Small intestine (tissue), 7 donors: ENCODE results near the gene SLC15A1. TPM values are rescaled to one million over a fixed set of nuclear protein-coding genes. Genes with fewer than 3 reads are reported as not detected.
"Not testable (repeated sequence)": the region's sequence is repeated elsewhere in the genome, so short reads cannot be mapped to it uniquely, and the experiment has no call there.

Source experiments
- DNase-seq, 2 donors: peaks; one replicate each; pipeline versions ENCODE4 v3.0.0 to v3.0.0-alpha.2; 2013
- FAIRE-seq: peaks from 2 replicates; lab custom pipeline; 2012; peaks lifted over from hg19 to GRCh38; lab: Jason Lieb, UNC
- H3K27ac ChIP-seq, 3 donors: one replicate each; pipeline ENCODE4 v1.5.1; 2013; ENCODE audit warnings: low read length in 2 of 3, mild to moderate bottlenecking in 2 of 3, control low read depth in 1 of 3, inconsistent platforms in 1 of 3, low read depth in 1 of 3, moderate library complexity in 1 of 3
- H3K27me3 ChIP-seq, 3 donors: one replicate each; pipeline ENCODE4 v1.6.1; 2013; ENCODE audit warnings: low read length in 3 of 3, inconsistent platforms in 1 of 3; ENCODE audit not compliant: control insufficient read depth in 3 of 3, insufficient read depth in 3 of 3
- H3K36me3 ChIP-seq, 3 donors: one replicate each; pipeline ENCODE4 v1.6.1; 2013; ENCODE audit warnings: low read length in 3 of 3, inconsistent platforms in 1 of 3, low read depth in 1 of 3, mild to moderate bottlenecking in 1 of 3, moderate library complexity in 1 of 3; ENCODE audit not compliant: control insufficient read depth in 3 of 3, insufficient read depth in 2 of 3
- H3K4me1 ChIP-seq, 3 donors: one replicate each; pipeline ENCODE4 v1.6.1; 2013; ENCODE audit warnings: low read length in 2 of 3, inconsistent platforms in 1 of 3, low read depth in 1 of 3, mild to moderate bottlenecking in 1 of 3, moderate library complexity in 1 of 3; ENCODE audit not compliant: control insufficient read depth in 3 of 3, insufficient read depth in 2 of 3
- H3K4me3 ChIP-seq, 3 donors: one replicate each; pipeline ENCODE4 v1.5.1; 2013; ENCODE audit warnings: low read length in 3 of 3, control low read depth in 1 of 3, inconsistent platforms in 1 of 3, low read depth in 1 of 3, mild to moderate bottlenecking in 1 of 3, moderate library complexity in 1 of 3
- H3K9me3 ChIP-seq, 2 donors: one replicate each; pipeline ENCODE4 v1.6.1; 2013; ENCODE audit warnings: low read depth in 1 of 2, low read length in 1 of 2; ENCODE audit not compliant: control insufficient read depth in 2 of 2, insufficient read depth in 1 of 2
- WGBS, 3 donors: extraction: QIAGEN DNeasy Blood & Tissue Kit; methylation state at CpG; one replicate each; pipeline ENCODE4 v1.1.7; 2013; 5-methylcytosine and 5-hydroxymethylcytosine counted together
- polyA plus RNA-seq, 4 donors: library from polyadenylated mRNA; stranded (reverse) in 3 of 4; unstranded in 1 of 4; fragments of 200-250 nt in 3 of 4; fragments of 120-200 nt in 1 of 4; gene quantifications; one replicate each; pipeline versions ENCODE4 v1.2.1 to v1.2.3, GENCODE V29; 2013
- donor health status: healthy with polysubstance abuse.
- donor health status: control.
- donor health status: control.
- donor health status: Bipolar disorder and iron deficiency.
- donor health status: healthy.

The SLC15A1 gene
- polyA plus RNA-seq, 4 donors: 36.9 to 422 (median 281) TPM

DNA sequence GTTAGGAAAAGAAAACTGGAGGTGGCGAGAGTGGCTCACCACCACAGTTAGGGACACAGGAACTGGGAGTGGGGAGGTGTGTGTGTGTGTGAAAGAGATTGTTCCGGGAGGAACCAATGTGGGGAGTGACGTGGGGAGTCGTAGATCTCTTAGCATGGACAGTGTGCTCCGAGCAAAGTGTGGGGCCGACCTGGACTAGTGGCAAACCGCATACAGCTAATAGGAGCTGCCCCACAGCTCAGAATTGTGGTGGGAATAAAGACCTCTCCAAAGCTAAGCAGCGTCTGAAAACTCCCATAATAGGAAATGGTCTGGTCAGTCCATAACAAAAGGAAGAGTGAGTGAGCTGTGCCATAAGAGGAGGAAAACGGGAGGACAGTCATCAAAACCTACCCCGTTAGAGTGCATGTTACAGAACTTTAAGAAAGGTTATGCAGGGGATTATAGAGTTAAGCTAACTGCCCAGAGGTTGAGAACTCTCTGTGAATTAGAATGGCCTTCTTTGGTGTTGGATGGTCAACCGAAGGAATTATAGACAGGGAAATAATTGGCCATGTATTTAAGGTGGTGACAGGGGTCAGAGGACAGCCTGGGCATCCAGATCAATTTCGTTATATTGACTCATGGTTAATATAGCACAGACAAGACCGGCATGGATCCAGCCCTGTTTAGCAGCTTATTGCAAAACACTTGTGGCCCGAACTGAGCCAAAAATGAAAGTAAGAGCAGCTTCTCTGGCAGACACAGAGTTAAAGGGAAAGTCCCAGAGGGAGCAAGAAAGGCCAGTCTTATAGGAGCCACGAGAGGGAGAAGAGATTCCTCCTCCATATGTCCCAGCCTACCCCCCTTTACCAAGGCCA, 8.9 kb upstream of the SLC15A1 start:
- Histone ChIP-seq H3K9me3 (no peaks in the 10 kb centered on the region), H3K4me3 (peak overlapping the region in 1 of 3 donors; percentile 11), H3K27me3 (no peaks in the 10 kb centered on the region), H3K27ac (peak overlapping the region in 2 of 3 donors; percentile 22 to 74), H3K36me3 (no peaks in the 10 kb centered on the region), H3K4me1 (peaks cover 0 to 40% (median 0%) of the 10 kb centered on the region in 3 donors)
- FAIRE-seq (no peak), DNase-seq (peak; percentile 85)
- WGBS, 3 donors: 56 to 60% (median 58%) methylated on average over 15 of the region's 15 CpGs

DNA sequence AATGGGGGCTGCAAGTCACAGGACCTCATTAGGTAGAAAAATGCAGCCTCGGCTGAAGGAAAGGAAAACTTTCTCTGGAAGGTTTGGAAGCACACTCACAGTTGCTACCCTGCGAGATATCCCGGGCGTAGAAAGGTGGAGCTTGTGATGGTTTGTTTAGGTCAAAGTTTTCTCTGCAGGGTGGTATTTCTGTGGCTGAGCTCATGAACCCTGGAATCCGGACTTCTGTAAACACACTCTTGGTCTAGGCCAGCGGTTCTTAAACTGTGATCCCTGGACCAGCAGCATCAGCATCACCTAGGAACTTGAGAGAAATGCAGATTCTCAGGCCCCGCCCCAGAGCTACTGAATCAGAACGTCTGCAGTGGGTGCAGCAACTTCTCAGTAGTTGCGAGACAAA, 3.3 kb upstream of the SLC15A1 start:
- Histone ChIP-seq H3K4me3 (no peak overlapping the region), H3K9me3 (no peaks in the 10 kb centered on the region), H3K27ac (peak overlapping the region in 2 of 3 donors; percentile 62 to 79), H3K27me3 (peaks cover 0 to 15% (median 11%) of the 10 kb centered on the region in 3 donors), H3K4me1 (peaks cover 0 to 18% (median 0%) of the 10 kb centered on the region in 3 donors), H3K36me3 (peaks cover 0 to 2% (median 0%) of the 10 kb centered on the region in 3 donors)
- DNase-seq (peak; percentile 63 to 78), FAIRE-seq (no peak)
- 32 to 63% (median 46%) methylated on average over 9 of the region's 9 CpGs for WGBS, 3 donors

DNA sequence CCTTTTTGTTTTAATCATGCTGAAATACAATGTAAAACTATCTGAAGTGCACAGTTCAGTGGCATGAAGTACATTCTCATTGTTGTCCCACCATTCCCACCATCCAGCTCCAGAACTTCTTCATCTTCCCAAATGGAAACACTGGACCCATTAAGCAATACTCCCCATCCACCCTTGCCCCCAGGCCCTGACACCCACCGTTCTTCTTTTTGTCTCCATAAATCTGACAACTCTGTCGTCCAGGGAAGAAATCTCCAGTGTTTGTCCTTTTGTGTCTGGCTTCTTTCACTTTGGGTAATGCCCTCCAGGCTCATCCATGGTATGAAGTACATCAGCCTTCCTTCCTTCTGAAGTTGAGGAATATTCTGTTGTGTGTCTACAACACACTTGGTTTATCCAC, 2.6 kb upstream of the SLC15A1 start:
- FAIRE-seq (no peak), DNase-seq (no peak)
- H3K9me3 ChIP-seq: no peaks in the 10 kb centered on the region
- H3K4me3 ChIP-seq: no peak overlapping the region
- peaks cover 0 to 22% (median 0%) of the 10 kb centered on the region in 3 donors for H3K4me1 ChIP-seq
- H3K27me3 ChIP-seq: peaks cover 0 to 15% (median 11%) of the 10 kb centered on the region in 3 donors
- H3K36me3 ChIP-seq: peaks cover 0 to 5% (median 0%) of the 10 kb centered on the region in 3 donors
- peak overlapping the region in 2 of 3 donors; percentile 62 to 79 for H3K27ac ChIP-seq
- WGBS, 3 donors: 70 to 72% (median 70%) methylated on average over 2 of the region's 2 CpGs

DNA sequence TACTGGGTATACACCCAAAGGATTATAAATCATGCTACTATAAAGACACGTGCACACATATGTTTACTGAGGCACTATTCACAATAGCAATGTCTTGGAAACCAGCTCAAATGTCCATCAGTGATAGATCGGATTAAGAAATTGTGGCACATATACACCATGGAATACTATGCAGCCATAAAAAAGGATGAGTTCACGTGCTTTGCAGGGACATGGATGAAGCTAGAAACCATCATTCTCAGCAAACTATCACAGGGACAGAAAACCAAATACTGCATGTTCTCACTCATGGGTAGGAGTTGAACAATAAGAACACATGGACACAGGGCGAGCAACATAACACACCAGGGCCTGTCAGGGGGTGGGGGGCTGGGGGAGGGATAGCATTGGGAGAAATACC, 2.0 kb upstream of the SLC15A1 start:
- H3K4me3 ChIP-seq, FAIRE-seq, H3K36me3 ChIP-seq, H3K9me3 ChIP-seq, H3K27ac ChIP-seq, DNase-seq: not testable (repeated sequence)
- 91 to 93% (median 92%) methylated on average over 4 of the region's 4 CpGs for WGBS, 3 donors
- H3K4me1 ChIP-seq: peaks cover 0 to 22% (median 0%) of the 10 kb centered on the region in 3 donors
- peaks cover 0 to 15% (median 11%) of the 10 kb centered on the region in 3 donors for H3K27me3 ChIP-seq

DNA sequence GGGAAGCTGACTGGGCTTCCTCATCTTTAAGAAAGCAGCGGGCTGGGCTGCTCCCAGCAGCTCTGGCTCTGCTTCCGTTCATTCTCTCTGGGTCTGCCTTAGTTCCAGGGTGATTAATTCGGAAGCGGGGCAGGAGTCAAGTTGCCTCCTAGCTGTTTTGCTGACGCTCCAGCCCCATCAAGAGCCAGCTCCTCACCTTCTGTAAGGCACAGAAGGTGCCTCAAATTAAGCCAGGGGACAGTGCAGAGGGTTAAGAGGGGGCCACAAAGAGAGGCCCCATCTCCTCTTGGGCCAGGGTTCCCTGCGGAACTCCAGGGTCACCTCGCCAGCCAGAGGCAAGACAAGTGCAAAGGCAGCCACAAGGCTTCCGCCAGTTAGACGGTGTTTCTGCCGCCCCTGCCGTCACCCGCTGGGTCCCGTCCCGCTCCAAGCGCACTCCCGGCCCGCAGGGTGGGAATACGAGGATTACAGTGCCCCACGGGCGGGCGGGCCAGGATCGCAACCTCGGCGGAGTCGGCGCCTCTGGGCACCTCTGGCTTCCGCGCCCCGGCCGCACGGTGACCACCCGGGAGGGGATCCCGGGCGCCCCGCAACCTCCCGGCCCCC, 508 bp downstream of the SLC15A1 start:
- peaks cover 0 to 20% (median 2%) of the 10 kb centered on the region in 3 donors for H3K36me3 ChIP-seq
- H3K4me3 ChIP-seq: peak overlapping the region in 2 of 3 donors; percentile 85 to 95
- H3K27me3 ChIP-seq: peaks cover 0 to 15% (median 11%) of the 10 kb centered on the region in 3 donors
- H3K4me1 ChIP-seq: peaks cover 0 to 39% (median 0%) of the 10 kb centered on the region in 3 donors
- no peaks in the 10 kb centered on the region for H3K9me3 ChIP-seq
- WGBS, 3 donors: 1 to 4% (median 3%) methylated on average over 24 to 36 of the region's 36 CpGs
- no peak for FAIRE-seq
- peak in 1 of 2 donors; percentile 64 for DNase-seq
- H3K27ac ChIP-seq: peak overlapping the region; percentile 60 to 95 (median 87)

DNA sequence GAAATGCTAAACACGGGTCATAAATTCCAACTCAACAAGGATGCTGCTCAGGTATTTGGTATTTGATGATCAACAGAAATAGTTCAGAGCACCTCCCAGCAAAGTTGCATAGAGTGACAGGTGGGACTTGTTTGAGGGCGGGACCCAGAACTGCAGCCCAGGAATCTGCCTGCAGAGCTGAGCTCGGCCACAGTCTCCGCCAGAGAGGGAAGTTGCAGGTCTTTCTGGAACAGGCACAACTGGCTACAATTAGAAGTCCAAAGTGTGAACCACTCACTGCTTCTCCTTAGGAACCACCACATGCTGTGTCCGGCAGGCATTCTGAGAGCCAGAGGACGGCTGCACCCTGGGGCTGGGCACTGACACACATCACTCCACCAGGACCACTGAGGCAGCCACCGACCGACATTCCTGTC, 1.1 kb downstream of the SLC15A1 start:
- DNase-seq (peak; percentile 82 to 86), FAIRE-seq (no peak)
- H3K4me1 ChIP-seq: peaks cover 0 to 41% (median 0%) of the 10 kb centered on the region in 3 donors
- peaks cover 0 to 23% (median 2%) of the 10 kb centered on the region in 3 donors for H3K36me3 ChIP-seq
- no peaks in the 10 kb centered on the region for H3K9me3 ChIP-seq
- 9 to 42% (median 21%) methylated on average over 8 of the region's 8 CpGs for WGBS, 3 donors
- H3K27me3 ChIP-seq: peaks cover 0 to 15% (median 11%) of the 10 kb centered on the region in 3 donors
- peak overlapping the region; percentile 60 to 95 (median 87) for H3K27ac ChIP-seq
- peak overlapping the region in 2 of 3 donors; percentile 85 to 95 for H3K4me3 ChIP-seq

DNA sequence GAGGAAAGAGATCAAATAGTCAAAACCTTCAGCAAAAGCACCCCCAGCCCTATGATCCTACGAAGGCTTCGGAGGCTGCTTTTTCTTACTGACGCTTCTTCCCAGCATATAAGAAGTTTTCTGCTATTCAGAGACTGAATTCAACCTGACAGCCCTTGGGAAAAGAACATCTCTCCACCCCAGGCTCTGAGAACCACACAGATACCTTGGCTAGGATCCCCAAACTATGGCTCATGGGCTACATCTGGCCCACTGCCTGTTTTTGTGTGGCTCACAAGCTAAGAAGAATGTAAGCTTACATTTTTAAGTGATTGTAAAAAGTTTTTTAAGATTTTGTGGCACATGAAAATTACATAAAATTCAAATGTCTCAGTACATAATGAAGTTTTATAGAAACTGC, 3.0 kb downstream of the SLC15A1 start:
- H3K27me3 ChIP-seq: peaks cover 0 to 15% (median 11%) of the 10 kb centered on the region in 3 donors
- peaks cover 0 to 32% (median 2%) of the 10 kb centered on the region in 3 donors for H3K4me1 ChIP-seq
- DNase-seq (no peak), FAIRE-seq (no peak)
- no peaks in the 10 kb centered on the region for H3K9me3 ChIP-seq
- WGBS, 3 donors: 67 to 70% (median 69%) methylated on average over 3 of the region's 3 CpGs
- H3K27ac ChIP-seq: peak overlapping the region in 2 of 3 donors; percentile 56 to 95
- H3K36me3 ChIP-seq: peaks cover 0 to 27% (median 2%) of the 10 kb centered on the region in 3 donors
- H3K4me3 ChIP-seq: peak overlapping the region in 1 of 3 donors; percentile 13

DNA sequence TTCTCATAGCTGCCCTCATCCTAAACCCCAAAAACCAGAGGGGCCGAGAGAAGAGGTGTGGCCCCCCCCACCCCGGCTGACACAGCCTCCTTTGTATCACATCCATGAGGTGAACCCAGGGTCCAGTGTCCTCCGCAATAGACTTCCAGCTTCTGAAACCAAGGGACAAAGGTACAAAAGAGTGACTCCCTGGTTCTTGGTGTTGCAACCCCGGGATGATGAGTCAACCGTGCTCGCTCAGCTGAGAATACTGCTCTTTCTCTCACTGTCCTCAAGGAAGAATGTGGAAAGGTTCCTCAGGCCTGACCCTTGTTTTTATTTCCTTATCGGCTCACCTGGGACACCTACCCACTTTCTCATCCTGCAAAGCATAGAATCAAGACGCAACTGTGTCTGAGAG, 5.5 kb downstream of the SLC15A1 start:
- Histone ChIP-seq H3K27ac (peak overlapping the region in 2 of 3 donors; percentile 16 to 95), H3K36me3 (peaks cover 0 to 36% (median 2%) of the 10 kb centered on the region in 3 donors), H3K9me3 (no peaks in the 10 kb centered on the region), H3K4me3 (no peak overlapping the region), H3K27me3 (peaks cover 0 to 7% (median 6%) of the 10 kb centered on the region in 3 donors), H3K4me1 (peaks cover 0 to 52% (median 12%) of the 10 kb centered on the region in 3 donors)
- peak; percentile 90 to 94 for DNase-seq
- 44 to 80% (median 48%) methylated on average over 8 of the region's 8 CpGs for WGBS, 3 donors
- FAIRE-seq: no peak
